ENCODE results near the gene RELN. TPM values are rescaled to one million over a fixed set of nuclear protein-coding genes. Genes with fewer than 3 reads are reported as not detected.

RELN gene
- total RNA-seq, 1 donor from 2014 or later = 0.11 TPM

GRCh38 chr7:103687272-103687671, 302.2 kb downstream of the RELN start:
- Histone ChIP-seq H3K4me3 (no peak overlapping the region), H3K27me3 (no peaks in the 10 kb centered on the region), H3K27ac (no peak overlapping the region), H3K4me1 (no peaks in the 10 kb centered on the region), H3K36me3 (no peaks in the 10 kb centered on the region), H3K9me3 (no peaks in the 10 kb centered on the region)
- DNase-seq (ENCODE audit: low spot score in 2 of 2) = no peak
- intact Hi-C loops (cut with DNase I) = no loop called here
- TF ChIP-seq CTCF (IDR thresholded peaks at IDR 0.05) = no peak

GRCh38 chr7:103686763-103687162, 302.7 kb downstream of the RELN start:
- H3K36me3 ChIP-seq = no peaks in the 10 kb centered on the region
- no peaks in the 10 kb centered on the region for H3K27me3 ChIP-seq
- H3K27ac ChIP-seq = no peak overlapping the region
- no peak overlapping the region for H3K4me3 ChIP-seq
- DNase-seq (ENCODE audit: low spot score in 2 of 2) = no peak
- H3K9me3 ChIP-seq = no peaks in the 10 kb centered on the region
- intact Hi-C loops (cut with DNase I) = no loop called here
- no peak for TF ChIP-seq CTCF (IDR thresholded peaks at IDR 0.05)
- H3K4me1 ChIP-seq = no peaks in the 10 kb centered on the region

- no peaks in the 10 kb centered on the region for H3K36me3 ChIP-seq
- H3K9me3 ChIP-seq = no peaks in the 10 kb centered on the region
- no peaks in the 10 kb centered on the region for H3K27me3 ChIP-seq
- intact Hi-C loops (cut with DNase I) = no loop called here
- H3K4me3 ChIP-seq = no peak overlapping the region
- TF ChIP-seq CTCF (IDR thresholded peaks at IDR 0.05) = no peak
- no peak overlapping the region for H3K27ac ChIP-seq
- no peaks in the 10 kb centered on the region for H3K4me1 ChIP-seq
- no peak for DNase-seq (ENCODE audit: low spot score in 2 of 2)
Measured at GRCh38 chr7:103686064-103686463, 303.4 kb downstream of the RELN start.

- no peak overlapping the region for H3K27ac ChIP-seq
- H3K36me3 ChIP-seq = no peaks in the 10 kb centered on the region
- H3K4me3 ChIP-seq = no peak overlapping the region
- no peaks in the 10 kb centered on the region for H3K4me1 ChIP-seq
- H3K9me3 ChIP-seq = no peaks in the 10 kb centered on the region
- intact Hi-C loops (cut with DNase I) = no loop called here
- H3K27me3 ChIP-seq = no peaks in the 10 kb centered on the region
- DNase-seq (ENCODE audit: low spot score in 2 of 2) = no peak
- no peak for TF ChIP-seq CTCF (IDR thresholded peaks at IDR 0.05)
Measured at GRCh38 chr7:103685646-103686045, 303.8 kb downstream of the RELN start.

GRCh38 chr7:103683348-103683747, 306.1 kb downstream of the RELN start:
- H3K27me3 ChIP-seq = no peaks in the 10 kb centered on the region
- no peaks in the 10 kb centered on the region for H3K9me3 ChIP-seq
- no peaks in the 10 kb centered on the region for H3K4me1 ChIP-seq
- no peak for DNase-seq (ENCODE audit: low spot score in 2 of 2)
- intact Hi-C loops (cut with DNase I) = no loop called here
- no peak for TF ChIP-seq CTCF (IDR thresholded peaks at IDR 0.05)
- H3K36me3 ChIP-seq = no peaks in the 10 kb centered on the region
- no peak overlapping the region for H3K27ac ChIP-seq
- no peak overlapping the region for H3K4me3 ChIP-seq
